ENCODE data around the gene RBCK1. TPM values are rescaled to one million over a fixed set of nuclear protein-coding genes. Genes with fewer than 3 reads are reported as not detected.

The RBCK1 gene
- total RNA-seq, 4 donors from 2014 or later = 50.9 to 111 (median 82.1) TPM

DNA sequence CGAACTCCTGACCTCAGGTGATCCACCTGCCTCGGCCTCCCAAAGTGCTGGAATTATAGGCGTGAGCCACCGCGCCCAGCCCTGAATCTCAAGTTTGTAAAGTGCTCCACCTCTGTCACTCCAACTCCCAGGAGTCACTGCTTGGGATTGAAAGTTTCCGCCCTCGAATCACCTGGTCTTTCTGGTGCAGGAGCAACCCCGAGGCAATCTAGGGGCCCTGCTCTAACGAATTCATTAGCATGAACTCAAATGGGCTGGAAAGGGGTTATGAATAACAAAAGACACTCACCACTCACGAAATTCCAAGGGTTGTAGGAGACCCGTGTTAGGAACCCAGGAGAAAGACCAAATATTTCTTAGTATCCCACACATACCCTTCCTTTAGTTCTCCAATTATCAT lies 26.1 kb downstream of the RBCK1 start:
- H3K36me3 ChIP-seq = peaks cover 0 to 99% of the 10 kb centered on the region in 2 donors
- 58 to 60% methylated on average over 7 of the region's 11 CpGs for WGBS, 2 donors (ENCODE audit: low coverage in 1 of 2)
- H3K4me1 ChIP-seq = peaks cover 0 to 18% (median 0%) of the 10 kb centered on the region in 3 donors

GRCh38 chr20:434661-435419 lies 26.7 kb downstream of the RBCK1 start:
- Histone ChIP-seq H3K36me3 (peaks cover 0 to 99% of the 10 kb centered on the region in 2 donors), H3K4me3 (no peak overlapping the region), H3K9me3 (no peaks in the 10 kb centered on the region), H3K27me3 (no peaks in the 10 kb centered on the region), H3K4me1 (peaks cover 0 to 18% (median 0%) of the 10 kb centered on the region in 3 donors), H3K27ac (no peak overlapping the region)
- ATAC-seq = no peak
- whole genome bisulfite sequencing, 2 donors (ENCODE audit: low coverage in 1 of 2) = 78% methylated on average over 4 of the region's 16 CpGs; no CpG with 5 or more reads in 1 of the 2 donors
- TF ChIP-seq POLR2AphosphoS5 (IDR thresholded peaks at IDR 0.05) = no peak

More for the DNA sequence above, 26.1 kb downstream of the RBCK1 start:
- H3K27me3 ChIP-seq = no peaks in the 10 kb centered on the region
- no peak overlapping the region for H3K27ac ChIP-seq
- H3K9me3 ChIP-seq = no peaks in the 10 kb centered on the region
- H3K4me3 ChIP-seq = no peak overlapping the region
- no peak for ATAC-seq
- TF ChIP-seq POLR2AphosphoS5 (IDR thresholded peaks at IDR 0.05) = no peak
- TF ChIP-seq, protein P1, sequence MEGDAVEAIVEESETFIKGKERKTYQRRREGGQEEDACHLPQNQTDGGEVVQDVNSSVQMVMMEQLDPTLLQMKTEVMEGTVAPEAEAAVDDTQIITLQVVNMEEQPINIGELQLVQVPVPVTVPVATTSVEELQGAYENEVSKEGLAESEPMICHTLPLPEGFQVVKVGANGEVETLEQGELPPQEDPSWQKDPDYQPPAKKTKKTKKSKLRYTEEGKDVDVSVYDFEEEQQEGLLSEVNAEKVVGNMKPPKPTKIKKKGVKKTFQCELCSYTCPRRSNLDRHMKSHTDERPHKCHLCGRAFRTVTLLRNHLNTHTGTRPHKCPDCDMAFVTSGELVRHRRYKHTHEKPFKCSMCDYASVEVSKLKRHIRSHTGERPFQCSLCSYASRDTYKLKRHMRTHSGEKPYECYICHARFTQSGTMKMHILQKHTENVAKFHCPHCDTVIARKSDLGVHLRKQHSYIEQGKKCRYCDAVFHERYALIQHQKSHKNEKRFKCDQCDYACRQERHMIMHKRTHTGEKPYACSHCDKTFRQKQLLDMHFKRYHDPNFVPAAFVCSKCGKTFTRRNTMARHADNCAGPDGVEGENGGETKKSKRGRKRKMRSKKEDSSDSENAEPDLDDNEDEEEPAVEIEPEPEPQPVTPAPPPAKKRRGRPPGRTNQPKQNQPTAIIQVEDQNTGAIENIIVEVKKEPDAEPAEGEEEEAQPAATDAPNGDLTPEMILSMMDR (IDR thresholded peaks at IDR 0.05) = no peak
- no peak for TF ChIP-seq EP300 (IDR thresholded peaks at IDR 0.05)
- TF ChIP-seq POLR2A (IDR thresholded peaks at IDR 0.05) = no peak

DNA sequence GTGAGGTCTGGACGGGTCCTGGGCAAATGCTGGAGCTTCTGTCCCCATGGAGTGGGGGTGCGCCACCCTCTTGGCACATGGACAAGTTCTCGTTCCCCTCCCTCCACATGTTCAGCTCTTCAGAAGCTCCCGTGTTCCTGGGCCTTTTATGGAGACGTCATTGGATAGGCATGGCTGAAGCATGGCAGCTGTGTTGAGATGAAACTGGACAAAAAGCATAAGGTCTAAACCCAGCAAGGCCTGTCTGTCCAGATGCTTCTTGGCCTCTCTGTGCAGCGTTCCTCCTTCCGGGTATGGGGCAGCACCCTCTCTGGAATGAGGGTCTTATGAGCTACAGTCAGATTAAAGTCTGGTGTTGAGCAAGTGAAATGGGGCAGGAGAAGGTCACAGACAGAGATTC lies 27.5 kb downstream of the RBCK1 start:
- H3K4me1 ChIP-seq = peaks cover 0 to 18% (median 0%) of the 10 kb centered on the region in 3 donors
- H3K27me3 ChIP-seq = no peaks in the 10 kb centered on the region
- no peak for ATAC-seq
- peaks cover 0 to 99% of the 10 kb centered on the region in 2 donors for H3K36me3 ChIP-seq
- WGBS, 2 donors (ENCODE audit: low coverage in 1 of 2) = 65 to 71% methylated on average over 4 to 7 of the region's 7 CpGs
- H3K4me3 ChIP-seq = no peak overlapping the region
- H3K9me3 ChIP-seq = no peaks in the 10 kb centered on the region
- H3K27ac ChIP-seq = no peak overlapping the region
- TF ChIP-seq, protein P1 (IDR thresholded peaks at IDR 0.05) = no peak
- TF ChIP-seq POLR2AphosphoS5 (IDR thresholded peaks at IDR 0.05) (no peak), EP300 (IDR thresholded peaks at IDR 0.05) (no peak), POLR2A (IDR thresholded peaks at IDR 0.05) (no peak)

- WGBS, 2 donors (ENCODE audit: low coverage in 1 of 2) = 94% methylated on average over 5 of the region's 5 CpGs; no CpG with 5 or more reads in 1 of the 2 donors
- H3K4me3 ChIP-seq = no peak overlapping the region
- no peaks in the 10 kb centered on the region for H3K9me3 ChIP-seq
- ATAC-seq = no peak
- H3K4me1 ChIP-seq = peaks cover 0 to 11% (median 0%) of the 10 kb centered on the region in 3 donors
- no peak for TF ChIP-seq EP300 (IDR thresholded peaks at IDR 0.05)
- TF ChIP-seq POLR2AphosphoS5 (IDR thresholded peaks at IDR 0.05) = no peak
- TF ChIP-seq, protein P1 (IDR thresholded peaks at IDR 0.05) = no peak
- TF ChIP-seq POLR2A (IDR thresholded peaks at IDR 0.05) = no peak
- no peak overlapping the region for H3K27ac ChIP-seq
- H3K27me3 ChIP-seq = no peaks in the 10 kb centered on the region
- peaks cover 0 to 99% of the 10 kb centered on the region in 2 donors for H3K36me3 ChIP-seq
These were observed 28.4 kb downstream of the RBCK1 start for GRCh38 chr20:436476-436875.

- Histone ChIP-seq H3K4me1 (peaks cover 0 to 11% (median 0%) of the 10 kb centered on the region in 3 donors), H3K27ac (no peak overlapping the region), H3K36me3 (peaks cover 0 to 99% of the 10 kb centered on the region in 2 donors), H3K4me3 (no peak overlapping the region), H3K27me3 (no peaks in the 10 kb centered on the region), H3K9me3 (no peaks in the 10 kb centered on the region)
- 65 to 76% methylated on average over 4 to 5 of the region's 6 CpGs for WGBS, 2 donors (ENCODE audit: low coverage in 1 of 2)
- TF ChIP-seq POLR2A (IDR thresholded peaks at IDR 0.05) (no peak), POLR2AphosphoS5 (IDR thresholded peaks at IDR 0.05) (no peak), EP300 (IDR thresholded peaks at IDR 0.05) (no peak)
- TF ChIP-seq, protein P1 (IDR thresholded peaks at IDR 0.05) = no peak
- ATAC-seq = no peak
These were observed 29.8 kb downstream of the RBCK1 start for GRCh38 chr20:437787-438486.
